K562 (cell line): Measurements from ENCODE around the gene ATCAY. TPM values are rescaled to one million over a fixed set of nuclear protein-coding genes. Genes with fewer than 3 reads are reported as not detected.

Experiments
- CEBPG ChIP-seq, 3 experiments: fragments of 200-800 bp in 1 of 3; sonication (Bioruptor generic) in 1 of 3; sonication (generic) in 1 of 3; formaldehyde crosslinking in 1 of 3; IDR thresholded peaks in 2 of 3; conservative IDR thresholded peaks in 1 of 3; 2 replicates each; pipeline versions ENCODE4 v1.6.1 to v1.8.0; 2016 to 2022; ENCODE audit warnings: missing compliant biosample characterization in 2 of 3, missing genetic modification characterization in 2 of 3, mild to moderate bottlenecking in 1 of 3, missing genetic modification reagents in 1 of 3
- CHCHD3 ChIP-seq: fragments of 250-450 bp; sonication (Bioruptor Pico); IDR thresholded peaks from 2 replicates; pipeline ENCODE4 v2.1.2; 2022; ENCODE audit warnings: mild to moderate bottlenecking
- DIDO1 ChIP-seq: fragments of 450-650 bp; IDR thresholded peaks from 2 replicates; pipeline ENCODE4 v1.6.1; 2016; ENCODE audit warnings: low read depth, missing biosample characterization, missing genetic modification characterization
- ETS2 ChIP-seq: IDR thresholded peaks from 2 replicates; pipeline ENCODE4 v1.6.1; 2016; ENCODE audit warnings: borderline replicate concordance, missing genetic modification characterization, mild to moderate bottlenecking, moderate library complexity, missing compliant biosample characterization; ENCODE audit not compliant: poor library complexity, severe bottlenecking
- FIP1L1 ChIP-seq: fragments of 200-400 bp; formaldehyde crosslinking; IDR thresholded peaks from 2 replicates; pipeline ENCODE4 v1.6.1; 2018; ENCODE audit warnings: mild to moderate bottlenecking, low read depth, low read length; ENCODE audit not compliant: poor library complexity, severe bottlenecking
- FOXJ3 ChIP-seq: sonication (generic); formaldehyde crosslinking; IDR thresholded peaks from 2 replicates; pipeline ENCODE4 v1.4.0; 2020; ENCODE audit warnings: mild to moderate bottlenecking, missing genetic modification reagents
- GABPB1 ChIP-seq: sonication (generic); formaldehyde crosslinking; IDR thresholded peaks from 2 replicates; pipeline ENCODE4 v1.8.0; 2022; ENCODE audit warnings: mild to moderate bottlenecking, missing genetic modification reagents
- HDGF ChIP-seq: fragments of 450-650 bp; IDR thresholded peaks from 2 replicates; pipeline ENCODE4 v1.6.1; 2016
- HNRNPK ChIP-seq: fragments of 200-400 bp; formaldehyde crosslinking; IDR thresholded peaks from one replicate; pipeline ENCODE4 v1.6.1; 2018; ENCODE audit warnings: mild to moderate bottlenecking, low read depth, low read length; ENCODE audit not compliant: poor library complexity, severe bottlenecking
- NCOR1 ChIP-seq: fragments of 450-650 bp; IDR thresholded peaks from 2 replicates; pipeline ENCODE4 v1.6.1; 2016; ENCODE audit warnings: mild to moderate bottlenecking, moderate library complexity
- NELFE ChIP-seq: IDR thresholded peaks from 2 replicates; pipeline ENCODE4 v1.6.1; 2011; ENCODE audit warnings: mild to moderate bottlenecking; ENCODE audit not compliant: insufficient read depth, insufficient read length
- NFE2L1 ChIP-seq: fragments of 450-650 bp; IDR thresholded peaks from 2 replicates; pipeline ENCODE4 v1.6.1; 2016; ENCODE audit warnings: missing genetic modification characterization, low read depth, mild to moderate bottlenecking, missing compliant biosample characterization, moderate library complexity, borderline replicate concordance
- POLR2AphosphoS2 ChIP-seq: IDR thresholded peaks from 2 replicates; pipeline ENCODE4 v1.6.1; 2012; ENCODE audit warnings: low read length, improper control_type of control experiment
- SP1 ChIP-seq: sonication (generic); formaldehyde crosslinking; IDR thresholded peaks from 2 replicates; pipeline ENCODE4 v1.8.1; 2022; ENCODE audit warnings: mild to moderate bottlenecking, missing genetic modification reagents
- SRSF1 ChIP-seq: fragments of 200-400 bp; formaldehyde crosslinking; IDR thresholded peaks from 2 replicates; pipeline ENCODE4 v1.6.1; 2017; ENCODE audit warnings: mild to moderate bottlenecking, low read depth, low read length, moderate library complexity
- TAL1 ChIP-seq: fragments of 450-650 bp; IDR thresholded peaks from 2 replicates; pipeline ENCODE4 v1.6.1; 2016; ENCODE audit warnings: mild to moderate bottlenecking
- TCF7L2 ChIP-seq: fragments of 150-350 bp; IDR thresholded peaks from 2 replicates; pipeline ENCODE4 v1.6.1; 2016; ENCODE audit warnings: low read depth, mild to moderate bottlenecking, low read length, moderate library complexity
- THRA ChIP-seq: fragments of 450-650 bp; IDR thresholded peaks from 2 replicates; pipeline ENCODE4 v1.6.1; 2017; ENCODE audit warnings: mild to moderate bottlenecking, moderate library complexity
- YBX1 ChIP-seq: fragments of 450-650 bp; IDR thresholded peaks from 2 replicates; pipeline ENCODE4 v1.7.1; 2016; ENCODE audit warnings: mild to moderate bottlenecking
- ZBED1 ChIP-seq: IDR thresholded peaks from 2 replicates; pipeline ENCODE4 v1.6.1; 2014
- ZNF121 ChIP-seq: sonication (generic); formaldehyde crosslinking; conservative IDR thresholded peaks from 2 replicates; pipeline ENCODE4 v1.8.0; 2022; ENCODE audit warnings: missing genetic modification reagents
- ZNF184 ChIP-seq: sonication (generic); formaldehyde crosslinking; IDR thresholded peaks from 2 replicates; pipeline ENCODE4 v1.5.0; 2020; ENCODE audit warnings: missing genetic modification reagents
- ZNF507 ChIP-seq: conservative IDR thresholded peaks from 2 replicates; pipeline ENCODE4 v1.6.1; 2017; ENCODE audit warnings: missing genetic modification characterization, missing compliant biosample characterization
- polyA plus RNA-seq, 8 experiments: library from polyadenylated mRNA; depleted of rRNA in 4 of 8; stranded (reverse) in 5 of 8; unstranded in 3 of 8; fragments of >200 nt; fragmentation: Nextera tagmentation in 2 of 8; fragmentation: Illumina TruSeq in 1 of 8; extraction: Ambion mirVana in 2 of 8; extraction: Trizol in 1 of 8; gene quantifications; 2 replicates each; pipeline versions ENCODE4 v1.2.1 to v1.2.3, GENCODE V29; 2011 to 2014; ENCODE audit warnings: inconsistent platforms in 1 of 8, missing spikeins in 1 of 8
- total RNA-seq, 7 experiments: library from RNA; depleted of rRNA in 6 of 7; stranded (reverse); fragments of >200 nt in 6 of 7; fragmentation: Illumina TruSeq in 2 of 7; extraction: Trizol in 2 of 7; gene quantifications; 2 replicates each; pipeline versions ENCODE4 v1.2.1 to v1.2.3, GENCODE V29; 2011 to 2021; ENCODE audit warnings: low replicate concordance in 1 of 7
- TF ChIP-seq, protein P1 (sequence below): fragments of 450-650 bp; conservative IDR thresholded peaks from 2 replicates; pipeline ENCODE4 v1.6.1; 2016; ENCODE audit warnings: missing genetic modification characterization, low read depth, mild to moderate bottlenecking, control low read depth, missing compliant biosample characterization
- TF ChIP-seq, protein P2 (sequence below): fragments of 450-650 bp; conservative IDR thresholded peaks from 2 replicates; pipeline ENCODE4 v1.6.1; 2016; ENCODE audit warnings: missing genetic modification characterization, low read depth, mild to moderate bottlenecking, missing compliant biosample characterization, moderate library complexity

The ATCAY gene
- total and polyA plus RNA-seq, 9 of the 15 experiments (the other 6 are each of a cell fraction or from before 2014, with no cell fraction given) = not detected

- TF ChIP-seq HDGF (no peak; the same call in 1 of the 2 replicates), NFE2L1 (no peak), GABPB1 (peak; percentile 70), TCF7L2 (no peak), SRSF1 (no peak), CEBPG (CRISPR knock-in tag; IDR thresholded peaks at IDR 0.05) (no peak), CEBPG (tag; conservative IDR thresholded peaks at IDR 0.05 in 1 of 2, IDR thresholded peaks at IDR 0.05 in 1 of 2) (no peak), HNRNPK (no peak), POLR2AphosphoS2 (no peak), CHCHD3 (no peak), YBX1 (no peak), ZNF121 (CRISPR knock-in tag) (no peak), ETS2 (no peak), FOXJ3 (no peak), NCOR1 (peak; percentile 89), NELFE (no peak), THRA (no peak), DIDO1 (tag) (no peak), ZNF184 (CRISPR knock-in tag) (no peak), ZNF507 (tag) (no peak), TAL1 (peak; percentile 73; the same call in 1 of the 2 replicates), FIP1L1 (no peak), ZBED1 (no peak), SP1 (CRISPR knock-in tag) (no peak)
- TF ChIP-seq, protein P1, sequence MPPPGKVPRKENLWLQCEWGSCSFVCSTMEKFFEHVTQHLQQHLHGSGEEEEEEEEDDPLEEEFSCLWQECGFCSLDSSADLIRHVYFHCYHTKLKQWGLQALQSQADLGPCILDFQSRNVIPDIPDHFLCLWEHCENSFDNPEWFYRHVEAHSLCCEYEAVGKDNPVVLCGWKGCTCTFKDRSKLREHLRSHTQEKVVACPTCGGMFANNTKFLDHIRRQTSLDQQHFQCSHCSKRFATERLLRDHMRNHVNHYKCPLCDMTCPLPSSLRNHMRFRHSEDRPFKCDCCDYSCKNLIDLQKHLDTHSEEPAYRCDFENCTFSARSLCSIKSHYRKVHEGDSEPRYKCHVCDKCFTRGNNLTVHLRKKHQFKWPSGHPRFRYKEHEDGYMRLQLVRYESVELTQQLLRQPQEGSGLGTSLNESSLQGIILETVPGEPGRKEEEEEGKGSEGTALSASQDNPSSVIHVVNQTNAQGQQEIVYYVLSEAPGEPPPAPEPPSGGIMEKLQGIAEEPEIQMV (tag) = no peak
- TF ChIP-seq, protein P2, sequence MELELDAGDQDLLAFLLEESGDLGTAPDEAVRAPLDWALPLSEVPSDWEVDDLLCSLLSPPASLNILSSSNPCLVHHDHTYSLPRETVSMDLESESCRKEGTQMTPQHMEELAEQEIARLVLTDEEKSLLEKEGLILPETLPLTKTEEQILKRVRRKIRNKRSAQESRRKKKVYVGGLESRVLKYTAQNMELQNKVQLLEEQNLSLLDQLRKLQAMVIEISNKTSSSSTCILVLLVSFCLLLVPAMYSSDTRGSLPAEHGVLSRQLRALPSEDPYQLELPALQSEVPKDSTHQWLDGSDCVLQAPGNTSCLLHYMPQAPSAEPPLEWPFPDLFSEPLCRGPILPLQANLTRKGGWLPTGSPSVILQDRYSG = no peak
Observed at GRCh38 chr19:3950871-3951861, 70.7 kb downstream of the ATCAY start (continued).
